Ishikawa (cell line): ENCODE measurements around the gene KDSR.

Experiments
- CEBPB ChIP-seq: IDR thresholded peaks from 2 replicates; pipeline ENCODE4 v1.6.1; 2012
- CREB1 ChIP-seq: IDR thresholded peaks from 2 replicates; pipeline ENCODE4 v1.6.1; 2012; ENCODE audit warnings: low read depth
- EGR1 ChIP-seq: IDR thresholded peaks from 2 replicates; pipeline ENCODE4 v1.6.1; 2012
- EP300 ChIP-seq: IDR thresholded peaks from 2 replicates; pipeline ENCODE4 v1.6.1; 2012; ENCODE audit warnings: borderline replicate concordance
- FOXM1 ChIP-seq: IDR thresholded peaks from 2 replicates; pipeline ENCODE4 v1.6.1; 2012; ENCODE audit warnings: low read depth, borderline replicate concordance
- MAX ChIP-seq: IDR thresholded peaks from 2 replicates; pipeline ENCODE4 v1.6.1; 2012
- NFIC ChIP-seq: IDR thresholded peaks from 2 replicates; pipeline ENCODE4 v1.6.1; 2012
- RAD21 ChIP-seq: IDR thresholded peaks from 2 replicates; pipeline ENCODE4 v1.6.1; 2012; ENCODE audit warnings: low read depth
- REST ChIP-seq: IDR thresholded peaks from 2 replicates; pipeline ENCODE4 v1.6.1; 2012; ENCODE audit warnings: low read depth, mild to moderate bottlenecking
- TAF1 ChIP-seq: IDR thresholded peaks from 2 replicates; pipeline ENCODE4 v1.6.1; 2012; ENCODE audit warnings: low read depth, mild to moderate bottlenecking
- TCF12 ChIP-seq: IDR thresholded peaks from 2 replicates; pipeline ENCODE4 v1.6.1; 2012; ENCODE audit warnings: low read depth
- TEAD4 ChIP-seq: IDR thresholded peaks from 2 replicates; pipeline ENCODE4 v1.6.1; 2012
- USF1 ChIP-seq: IDR thresholded peaks from 2 replicates; pipeline ENCODE4 v1.6.1; 2012
- YY1 ChIP-seq: IDR thresholded peaks from 2 replicates; pipeline ENCODE4 v1.6.1; 2012; ENCODE audit warnings: low read depth
- ZBTB7A ChIP-seq: IDR thresholded peaks from 2 replicates; pipeline ENCODE4 v1.6.1; 2012; ENCODE audit warnings: low read depth

The KDSR gene

GRCh38 chr18:63378919-63379638 lies 12.1 kb upstream of the KDSR start:
- TF ChIP-seq CEBPB = no peak

- TF ChIP-seq NFIC = no peak
- no peak for TF ChIP-seq USF1
- TF ChIP-seq REST = no peak
- no peak for TF ChIP-seq YY1
- no peak for TF ChIP-seq CEBPB
- no peak for TF ChIP-seq RAD21
- TF ChIP-seq FOXM1 = no peak
These were observed 10.4 kb upstream of the KDSR start for GRCh38 chr18:63377275-63377980.

GRCh38 chr18:63376538-63376937 lies 9.5 kb upstream of the KDSR start:
- TF ChIP-seq TEAD4 = no peak
- no peak for TF ChIP-seq CREB1

GRCh38 chr18:63374540-63374939 lies 7.5 kb upstream of the KDSR start:
- TF ChIP-seq FOXM1 (no peak), YY1 (no peak)

GRCh38 chr18:63373161-63373560 lies 6.2 kb upstream of the KDSR start:
- TF ChIP-seq TAF1 = no peak
- TF ChIP-seq EGR1 = no peak
- TF ChIP-seq REST = no peak
- TF ChIP-seq TEAD4 = no peak
- no peak for TF ChIP-seq FOXM1
- TF ChIP-seq EP300 = no peak
- TF ChIP-seq YY1 = no peak

- no peak for TF ChIP-seq USF1
- no peak for TF ChIP-seq CREB1
- no peak for TF ChIP-seq RAD21
- TF ChIP-seq CEBPB = no peak
- TF ChIP-seq MAX = no peak
- no peak for TF ChIP-seq TEAD4
- TF ChIP-seq FOXM1 = no peak
- no peak for TF ChIP-seq NFIC
- TF ChIP-seq TCF12 = no peak
- TF ChIP-seq YY1 = no peak
- TF ChIP-seq EP300 = no peak
- no peak for TF ChIP-seq ZBTB7A
- TF ChIP-seq TAF1 = no peak
- TF ChIP-seq EGR1 = no peak
These were observed 1.6 kb upstream of the KDSR start for GRCh38 chr18:63368611-63369010.
